GM20000 (cell line): ENCODE data around the gene PI3.

Source experiments
- DNase-seq: peaks from one replicate; pipeline ENCODE4 v3.0.0; 2012; ENCODE audit warnings: low spot score
- CTCF ChIP-seq: IDR thresholded peaks from 2 replicates; pipeline ENCODE4 v1.5.1; 2012; ENCODE audit warnings: mild to moderate bottlenecking, control low read depth; ENCODE audit errors: extremely low read depth, missing control alignments

PI3 gene

DNA sequence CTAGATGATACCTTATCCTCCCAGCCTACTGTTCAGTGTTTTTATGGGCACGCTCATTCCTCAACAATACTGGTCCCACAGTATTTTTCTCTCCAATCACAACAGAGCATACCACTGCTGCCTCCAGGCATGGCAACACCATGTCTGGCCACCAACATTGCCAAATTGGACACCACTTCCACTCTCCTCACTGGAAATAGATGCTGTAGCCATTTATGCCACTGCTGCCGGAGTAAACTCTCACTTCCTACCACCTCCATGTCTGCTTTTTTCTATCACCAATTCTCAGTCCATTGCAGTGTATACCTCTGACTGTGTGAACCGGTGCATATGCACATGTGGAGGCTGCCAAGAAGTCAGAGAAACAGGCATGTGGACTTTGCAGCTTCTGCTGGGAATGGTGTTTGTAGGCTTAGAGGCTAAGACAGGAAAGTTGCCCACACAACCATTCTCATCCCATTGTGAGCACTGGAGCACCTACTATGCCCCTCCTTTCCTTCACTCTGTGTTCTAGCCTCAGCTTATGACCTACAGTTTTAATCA is 14.4 kb downstream of the PI3 start:
- no peak for TF ChIP-seq CTCF
- no peak for DNase-seq

GRCh38 chr20:45189861-45190260 is 15.2 kb downstream of the PI3 start:
- TF ChIP-seq CTCF, result no peak

DNA sequence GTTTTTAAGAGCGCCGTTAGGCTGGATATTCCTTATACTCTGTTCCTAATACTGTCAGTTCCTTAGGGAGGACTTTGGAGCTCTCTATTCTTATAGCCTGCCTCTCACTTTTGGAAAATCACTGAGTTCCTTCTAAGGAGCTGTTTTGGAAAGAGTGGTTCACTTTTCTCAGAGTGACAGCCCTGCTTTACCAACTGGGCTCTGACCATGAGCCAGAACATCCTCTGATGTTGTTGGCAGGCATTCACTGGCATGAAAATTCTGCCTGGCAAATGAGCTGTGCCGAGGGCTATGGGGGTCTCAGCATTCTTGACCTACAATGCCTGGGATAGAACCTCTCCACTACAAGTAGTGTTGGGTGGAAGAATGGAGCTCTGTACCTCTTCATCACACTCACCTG is 17.2 kb downstream of the PI3 start:
- no peak for DNase-seq
- TF ChIP-seq CTCF, result no peak

More at GRCh38 chr20:45189861-45190260, 15.2 kb downstream of the PI3 start:
- DNase-seq, result no peak

DNA sequence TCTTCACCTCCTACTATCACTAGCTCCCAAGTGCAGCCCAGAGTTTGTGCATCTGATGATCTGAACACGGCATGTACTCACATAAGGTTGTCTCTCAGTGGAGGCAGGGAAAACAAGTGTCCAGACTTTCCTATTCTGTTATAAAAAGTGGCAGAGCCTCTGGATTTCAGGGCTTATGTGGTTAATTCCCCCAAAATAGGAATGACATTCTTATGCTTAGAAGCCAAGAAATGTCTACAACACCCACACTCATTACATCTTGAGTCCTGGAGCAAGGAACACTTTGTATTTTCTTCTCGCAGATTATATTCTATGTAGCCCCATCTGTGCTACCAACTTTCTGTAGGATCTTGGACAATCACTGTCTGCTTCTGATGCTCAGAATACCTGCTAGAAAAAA is 18.6 kb downstream of the PI3 start:
- no peak for TF ChIP-seq CTCF

DNA sequence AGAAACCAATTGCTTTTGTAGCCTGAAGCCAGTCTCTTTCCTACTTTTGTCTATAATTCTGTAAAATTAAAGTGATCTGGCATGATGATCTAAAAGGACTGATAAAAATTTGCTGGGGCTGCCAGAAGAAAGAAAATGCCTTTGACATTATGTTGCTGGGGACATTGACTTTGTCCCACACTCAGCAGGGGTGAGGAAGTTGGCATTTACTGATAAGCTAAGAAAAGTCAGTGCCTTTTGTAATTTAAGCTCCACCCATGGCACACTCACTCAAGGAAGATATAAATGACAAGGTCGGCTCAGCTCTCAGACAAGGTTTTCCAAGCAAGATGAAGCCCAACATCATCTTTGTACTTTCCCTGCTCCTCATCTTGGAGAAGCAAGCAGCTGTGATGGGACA is 32.0 kb downstream of the PI3 start, which contains the start of gene SEMG1:
TSS of gene SEMG1 (plus strand) at position 309 of the 400 bp plus-strand sequence. CDS start at position 330, 21 bp downstream.
- TF ChIP-seq CTCF, result no peak
- no peak for DNase-seq

More for the DNA sequence above, 18.6 kb downstream of the PI3 start:
- no peak for DNase-seq

- TF ChIP-seq CTCF, result no peak
- DNase-seq, result no peak
Measured at GRCh38 chr20:45209924-45210323, 35.2 kb downstream of the PI3 start.

DNA sequence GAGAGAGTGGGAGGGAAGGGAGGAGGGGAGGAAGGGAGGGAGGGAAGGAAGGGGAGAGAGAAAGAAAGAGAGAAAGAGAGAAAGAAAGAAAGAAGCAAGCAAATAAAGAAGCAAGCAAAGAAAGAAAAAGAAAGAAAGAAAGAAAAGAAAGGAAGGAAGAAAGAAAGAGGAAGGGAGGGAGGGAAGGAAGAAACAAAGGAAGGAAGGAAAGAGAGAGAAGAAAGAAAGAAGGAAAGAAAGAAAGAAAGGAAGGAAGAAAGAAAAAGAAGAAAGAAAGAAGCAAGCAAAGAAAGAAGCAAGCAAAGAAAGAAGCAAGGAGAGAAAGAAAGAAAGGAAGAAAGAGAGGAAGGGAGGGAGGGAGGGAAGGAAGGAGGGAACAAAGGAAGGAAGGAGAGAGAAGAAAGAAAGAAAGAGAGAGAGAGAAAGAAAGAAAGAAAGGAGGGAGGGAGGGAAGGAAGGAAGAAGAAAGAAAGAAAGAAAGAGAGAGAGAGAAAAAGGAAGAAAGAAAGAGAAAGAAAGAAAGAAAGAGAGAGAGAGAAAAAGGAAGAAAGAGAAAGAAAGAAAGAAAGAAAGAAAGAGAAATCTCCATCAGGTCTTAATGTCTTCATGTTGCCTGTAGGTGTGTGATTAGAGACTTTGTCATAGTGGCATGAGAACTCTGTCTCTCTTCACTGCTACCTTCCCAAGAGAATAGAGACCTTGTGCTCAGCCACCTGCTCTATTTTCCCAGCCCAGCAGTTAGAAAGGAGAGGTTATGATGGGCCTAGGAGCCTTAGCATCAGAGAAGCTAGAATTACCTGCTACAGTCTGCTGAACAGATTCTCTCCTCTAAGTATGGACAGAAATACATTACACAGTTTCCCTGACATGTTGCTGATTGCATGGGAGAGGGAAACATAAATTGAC is 37.1 kb downstream of the PI3 start:
- TF ChIP-seq CTCF, result no peak
- no peak for DNase-seq
